ENCODE results near the gene MMP24. TPM values are rescaled to one million over a fixed set of nuclear protein-coding genes. Genes with fewer than 3 reads are reported as not detected.

The MMP24 gene
- total RNA-seq, 1 experiment from 2014 or later: not detected

DNA sequence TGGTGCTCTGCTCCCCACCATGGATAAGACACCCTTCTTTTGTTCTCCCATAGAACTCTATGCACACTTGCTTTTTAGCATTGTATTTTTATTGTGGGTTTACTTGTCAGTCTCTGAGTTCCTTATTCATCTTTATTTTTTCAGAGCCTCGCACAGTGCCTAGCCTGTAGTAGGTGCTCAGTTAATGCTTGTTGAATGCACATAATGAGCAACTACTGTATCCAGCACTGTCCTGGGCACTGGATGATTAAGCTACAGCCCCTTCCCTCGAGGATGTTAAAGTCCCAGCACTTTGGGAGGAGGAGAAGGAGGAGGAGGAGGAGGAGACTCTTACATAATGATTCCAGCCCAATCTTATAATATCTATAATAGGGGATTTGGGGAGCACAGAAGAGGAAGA lies 16.8 kb downstream of the MMP24 start:
- no peak for TF ChIP-seq CTCF (IDR thresholded peaks at IDR 0.05; ENCODE audit: unreplicated experiment)
- BruUV-seq (replicated peaks): no TSS peak
- H3K4me3 Mint-ChIP-seq (ENCODE audit: unreplicated experiment): no peak overlapping the region
- DNase-seq (ENCODE audit: unreplicated experiment): no peak
- CTCF ChIA-PET: interaction anchor here (0.8 to 1.5 kb wide), 2 partner anchors 26 to 499 kb away, joined by 3 to 8 read pairs; no protein-coding TSS in a partner anchor
- H3K27ac Mint-ChIP-seq (ENCODE audit: low read depth, unreplicated experiment): no peak overlapping the region
- H3K27me3 Mint-ChIP-seq (ENCODE audit: insufficient read depth, unreplicated experiment): peaks cover 38% of the 10 kb centered on the region
- H3K36me3 Mint-ChIP-seq (ENCODE audit: insufficient read depth, unreplicated experiment): no peaks in the 10 kb centered on the region
- intact Hi-C loops (cut with micrococcal nuclease): no loop called here
- H3K4me1 Mint-ChIP-seq (ENCODE audit: insufficient read depth, unreplicated experiment): no peaks in the 10 kb centered on the region
- POLR2A ChIA-PET: no interaction called here
- no peaks in the 10 kb centered on the region for H3K9me3 Mint-ChIP-seq (ENCODE audit: unreplicated experiment)

- Mint-ChIP-seq H3K27me3 (ENCODE audit: insufficient read depth, unreplicated experiment) (peaks cover 32% of the 10 kb centered on the region), H3K36me3 (ENCODE audit: insufficient read depth, unreplicated experiment) (no peaks in the 10 kb centered on the region), H3K4me3 (ENCODE audit: unreplicated experiment) (no peak overlapping the region), H3K27ac (ENCODE audit: low read depth, unreplicated experiment) (no peak overlapping the region), H3K9me3 (ENCODE audit: unreplicated experiment) (no peaks in the 10 kb centered on the region), H3K4me1 (ENCODE audit: insufficient read depth, unreplicated experiment) (no peaks in the 10 kb centered on the region)
- DNase-seq (ENCODE audit: unreplicated experiment): no peak
- BruUV-seq (replicated peaks): no TSS peak
- CTCF ChIA-PET: interaction anchor here (0.6 to 1.5 kb wide), 3 partner anchors 26 to 373 kb away, joined by 3 to 8 read pairs (median 4); no protein-coding TSS in a partner anchor
- POLR2A ChIA-PET: interaction anchor here (1.0 to 1.5 kb wide), 2 partner anchors 11 to 13 kb away, joined by 3 to 5 read pairs; no protein-coding TSS in a partner anchor
- intact Hi-C loops (cut with micrococcal nuclease): no loop called here
- TF ChIP-seq CTCF (IDR thresholded peaks at IDR 0.05; ENCODE audit: unreplicated experiment): no peak
These were observed 17.5 kb downstream of the MMP24 start for GRCh38 chr20:35243986-35244385.

GRCh38 chr20:35246723-35247122 lies 20.2 kb downstream of the MMP24 start:
- Mint-ChIP-seq H3K27ac (ENCODE audit: low read depth, unreplicated experiment) (no peak overlapping the region), H3K27me3 (ENCODE audit: insufficient read depth, unreplicated experiment) (peaks cover 10% of the 10 kb centered on the region), H3K4me1 (ENCODE audit: insufficient read depth, unreplicated experiment) (no peaks in the 10 kb centered on the region), H3K4me3 (ENCODE audit: unreplicated experiment) (no peak overlapping the region), H3K9me3 (ENCODE audit: unreplicated experiment) (no peaks in the 10 kb centered on the region), H3K36me3 (ENCODE audit: insufficient read depth, unreplicated experiment) (no peaks in the 10 kb centered on the region)
- BruUV-seq (replicated peaks): no TSS peak
- no peak for TF ChIP-seq CTCF (IDR thresholded peaks at IDR 0.05; ENCODE audit: unreplicated experiment)
- intact Hi-C loops (cut with micrococcal nuclease): no loop called here
- CTCF ChIA-PET: interaction anchor here (0.6 to 1.5 kb wide), 2 partner anchors 38 to 410 kb away, joined by 3 to 6 read pairs; no protein-coding TSS in a partner anchor
- POLR2A ChIA-PET: no interaction called here
- no peak for DNase-seq (ENCODE audit: unreplicated experiment)

DNA sequence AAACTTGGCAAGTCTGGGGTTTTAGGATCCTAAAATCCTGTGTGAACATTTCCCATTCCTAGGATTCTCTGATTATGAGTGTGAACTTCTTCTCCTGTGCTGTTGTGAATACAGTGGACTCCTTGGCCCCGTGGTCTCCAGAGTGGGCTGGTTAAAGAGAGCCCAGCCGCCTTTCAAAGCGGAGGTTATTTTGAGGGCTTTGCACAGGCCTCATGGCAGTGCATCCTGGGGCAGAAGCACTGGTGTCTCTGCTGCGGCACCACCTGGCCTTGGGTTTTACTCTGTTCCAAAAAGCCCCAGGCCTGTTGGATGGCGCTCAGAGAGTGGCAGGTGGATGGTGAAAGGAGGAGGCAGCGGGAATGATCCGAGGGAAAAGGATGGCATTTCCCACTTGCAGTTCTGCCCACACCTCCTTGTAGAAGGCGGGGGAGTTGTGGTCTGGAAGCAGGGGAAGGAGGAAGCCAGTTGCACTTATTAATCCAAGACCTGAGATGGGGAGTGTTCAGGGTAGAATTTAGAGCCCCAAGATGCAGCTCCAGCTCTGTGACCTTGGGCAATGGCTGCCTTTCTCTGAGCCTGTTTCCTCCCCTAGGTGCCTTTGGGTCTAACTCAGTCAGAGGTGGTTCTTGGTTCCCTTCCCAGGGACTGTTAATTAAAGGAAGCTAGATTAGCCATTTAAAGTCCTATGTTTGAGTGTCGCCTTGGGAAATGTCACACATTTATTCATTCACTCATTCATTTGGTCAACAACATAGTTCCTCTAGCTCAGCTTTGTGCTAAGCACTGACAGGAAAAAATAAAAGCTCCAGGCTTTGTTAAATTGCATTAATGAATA lies 22.4 kb downstream of the MMP24 start:
- no peak overlapping the region for H3K27ac Mint-ChIP-seq (ENCODE audit: low read depth, unreplicated experiment)
- no peak for TF ChIP-seq CTCF (IDR thresholded peaks at IDR 0.05; ENCODE audit: unreplicated experiment)
- no peaks in the 10 kb centered on the region for H3K36me3 Mint-ChIP-seq (ENCODE audit: insufficient read depth, unreplicated experiment)
- no peaks in the 10 kb centered on the region for H3K27me3 Mint-ChIP-seq (ENCODE audit: insufficient read depth, unreplicated experiment)
- POLR2A ChIA-PET: interaction anchor here (0.6 kb wide), 1 partner anchor 89 kb away, joined by 3 read pairs; no protein-coding TSS in a partner anchor
- CTCF ChIA-PET: interaction anchor here (0.7 to 1.0 kb wide), 2 partner anchors 20 to 152 kb away, joined by 3 to 6 read pairs; no protein-coding TSS in a partner anchor
- H3K9me3 Mint-ChIP-seq (ENCODE audit: unreplicated experiment): no peaks in the 10 kb centered on the region
- intact Hi-C loops (cut with micrococcal nuclease): no loop called here
- no peak for DNase-seq (ENCODE audit: unreplicated experiment)
- H3K4me1 Mint-ChIP-seq (ENCODE audit: insufficient read depth, unreplicated experiment): no peaks in the 10 kb centered on the region
- BruUV-seq (replicated peaks): no TSS peak
- no peak overlapping the region for H3K4me3 Mint-ChIP-seq (ENCODE audit: unreplicated experiment)
